C4-2B (cell line): Measurements from ENCODE around the gene RNF152.

Experiments used
- ZFX ChIP-seq: fragments of 450-650 bp; IDR thresholded peaks from 2 replicates; pipeline ENCODE4 v1.6.1; 2017
- TF ChIP-seq, protein P1 (sequence below): fragments of 450-650 bp; conservative IDR thresholded peaks from 2 replicates; pipeline ENCODE4 v1.5.1; 2017; ENCODE audit warnings: mild to moderate bottlenecking

- TF ChIP-seq, protein P1, sequence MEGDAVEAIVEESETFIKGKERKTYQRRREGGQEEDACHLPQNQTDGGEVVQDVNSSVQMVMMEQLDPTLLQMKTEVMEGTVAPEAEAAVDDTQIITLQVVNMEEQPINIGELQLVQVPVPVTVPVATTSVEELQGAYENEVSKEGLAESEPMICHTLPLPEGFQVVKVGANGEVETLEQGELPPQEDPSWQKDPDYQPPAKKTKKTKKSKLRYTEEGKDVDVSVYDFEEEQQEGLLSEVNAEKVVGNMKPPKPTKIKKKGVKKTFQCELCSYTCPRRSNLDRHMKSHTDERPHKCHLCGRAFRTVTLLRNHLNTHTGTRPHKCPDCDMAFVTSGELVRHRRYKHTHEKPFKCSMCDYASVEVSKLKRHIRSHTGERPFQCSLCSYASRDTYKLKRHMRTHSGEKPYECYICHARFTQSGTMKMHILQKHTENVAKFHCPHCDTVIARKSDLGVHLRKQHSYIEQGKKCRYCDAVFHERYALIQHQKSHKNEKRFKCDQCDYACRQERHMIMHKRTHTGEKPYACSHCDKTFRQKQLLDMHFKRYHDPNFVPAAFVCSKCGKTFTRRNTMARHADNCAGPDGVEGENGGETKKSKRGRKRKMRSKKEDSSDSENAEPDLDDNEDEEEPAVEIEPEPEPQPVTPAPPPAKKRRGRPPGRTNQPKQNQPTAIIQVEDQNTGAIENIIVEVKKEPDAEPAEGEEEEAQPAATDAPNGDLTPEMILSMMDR, result no peak
- no peak for TF ChIP-seq ZFX
Observed at GRCh38 chr18:61931654-61932379, 39.0 kb upstream of the RNF152 start.
